GM12872 (cell line): ENCODE data around the gene LYZL2.

Source experiments
- CTCF ChIP-seq: IDR thresholded peaks from 3 replicates; pipeline ENCODE4 v1.5.1; 2011; ENCODE audit warnings: low read depth, mild to moderate bottlenecking, low read length, moderate library complexity; ENCODE audit not compliant: insufficient read depth

LYZL2 gene

DNA sequence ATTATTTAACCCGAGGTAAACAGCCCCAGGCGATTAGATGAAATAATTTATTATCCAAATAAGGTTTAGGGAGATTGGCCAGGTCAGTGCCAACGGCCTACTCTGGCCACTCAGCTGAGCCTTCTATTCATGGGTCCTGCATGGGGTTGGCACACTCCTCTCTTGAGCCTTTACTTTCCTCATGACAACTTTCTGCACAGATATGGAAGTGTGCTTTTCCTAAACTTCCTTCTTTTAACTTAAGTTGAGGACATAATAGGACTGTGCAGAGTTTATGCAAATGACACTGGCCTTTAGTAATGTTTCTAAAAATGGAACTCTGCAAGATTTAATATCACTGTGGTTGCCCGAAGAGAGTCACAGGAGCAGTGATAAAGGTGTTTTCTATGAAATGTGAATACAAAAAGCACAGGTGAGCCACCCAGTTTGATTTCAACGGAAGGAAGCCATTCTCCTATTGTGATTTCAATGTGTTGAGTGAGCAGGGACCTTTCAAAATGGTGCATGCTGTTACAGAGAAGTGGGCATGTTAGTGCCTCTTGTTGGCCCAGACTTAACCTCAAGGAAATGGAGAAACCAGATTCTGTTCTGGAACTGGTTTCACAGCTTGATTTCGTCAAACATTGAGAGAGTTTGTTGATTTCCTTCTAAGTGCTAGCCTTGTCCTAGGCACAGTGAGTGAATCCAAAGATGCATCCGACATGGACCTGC, 55.7 kb downstream of the LYZL2 start:
- no peak for TF ChIP-seq CTCF

DNA sequence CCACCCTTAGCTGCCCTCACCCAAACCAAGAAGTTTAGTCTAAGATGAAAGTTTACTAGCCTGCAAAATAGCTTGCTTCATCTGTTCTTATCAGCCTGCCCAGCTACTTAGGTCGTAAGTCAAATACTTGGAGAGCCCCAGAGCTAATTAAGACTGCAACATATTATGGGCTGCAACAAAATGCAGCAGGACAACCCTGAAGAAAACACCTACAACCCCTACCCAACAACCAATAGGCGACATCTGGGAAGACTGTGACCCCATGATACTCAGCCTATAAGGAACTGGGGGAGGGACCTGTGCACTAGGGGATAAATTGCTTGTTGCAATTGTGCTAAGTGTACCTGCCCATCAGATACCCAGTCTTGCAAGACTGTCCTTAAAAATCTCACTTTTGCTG, 64.1 kb downstream of the LYZL2 start:
- TF ChIP-seq CTCF, result no peak

- TF ChIP-seq CTCF, result no peak
These were observed 66.8 kb downstream of the LYZL2 start for GRCh38 chr10:30562787-30563186.
